Kidney capillary endothelial cell (primary cell): ENCODE data around the gene PPHLN1.

Source experiments
- DNase-seq: peaks from one replicate; pipeline ENCODE4 v3.0.0-alpha.2; 2018; ENCODE audit warnings: low spot score

PPHLN1 gene

GRCh38 chr12:42325653-42326474 is at the start of gene PPHLN1, which contains the start of gene ZCRB1:
PPHLN1 (plus strand) TSS chr12:42326167; CDS start chr12:42335903, 9,736 bp downstream.
ZCRB1 (minus strand) TSS chr12:42326094; CDS start chr12:42324102, 1,992 bp downstream.
- DNase-seq = peak; percentile 58

GRCh38 chr12:42277396-42278127 is 48.4 kb upstream of the PPHLN1 start:
- no peak for DNase-seq

GRCh38 chr12:42278128-42278510 is 47.8 kb upstream of the PPHLN1 start:
- DNase-seq = no peak

GRCh38 chr12:42281278-42281677 is 44.7 kb upstream of the PPHLN1 start:
- no peak for DNase-seq

GRCh38 chr12:42281844-42282243 is 44.1 kb upstream of the PPHLN1 start:
- no peak for DNase-seq

GRCh38 chr12:42282294-42282693 is 43.7 kb upstream of the PPHLN1 start:
- DNase-seq = no peak

- no peak for DNase-seq
Observed at GRCh38 chr12:42283739-42284138, 42.2 kb upstream of the PPHLN1 start.

GRCh38 chr12:42284157-42284556 is 41.8 kb upstream of the PPHLN1 start:
- DNase-seq = no peak

- DNase-seq = no peak
Observed at GRCh38 chr12:42284876-42285275, 41.1 kb upstream of the PPHLN1 start.

- no peak for DNase-seq
Observed at GRCh38 chr12:42285431-42285830, 40.5 kb upstream of the PPHLN1 start.

GRCh38 chr12:42286741-42287140 is 39.2 kb upstream of the PPHLN1 start:
- no peak for DNase-seq

- no peak for DNase-seq
Observed at GRCh38 chr12:42288544-42288943, 37.4 kb upstream of the PPHLN1 start.

- no peak for DNase-seq
Observed at GRCh38 chr12:42291680-42292079, 34.3 kb upstream of the PPHLN1 start.

- DNase-seq = no peak
Observed at GRCh38 chr12:42296503-42297109, 29.4 kb upstream of the PPHLN1 start.

GRCh38 chr12:42298887-42299286 is 27.1 kb upstream of the PPHLN1 start:
- no peak for DNase-seq

GRCh38 chr12:42299392-42300308 is 26.3 kb upstream of the PPHLN1 start:
- DNase-seq = peak; percentile 38

- no peak for DNase-seq
Observed at GRCh38 chr12:42306297-42306696, 19.7 kb upstream of the PPHLN1 start.

- no peak for DNase-seq
Observed at GRCh38 chr12:42308390-42308789, 17.6 kb upstream of the PPHLN1 start.

- no peak for DNase-seq
Observed at GRCh38 chr12:42309996-42310395, 16.0 kb upstream of the PPHLN1 start.

GRCh38 chr12:42315108-42315507 is 10.9 kb upstream of the PPHLN1 start:
- no peak for DNase-seq

GRCh38 chr12:42320796-42321195 is 5.2 kb upstream of the PPHLN1 start:
- no peak for DNase-seq

- no peak for DNase-seq
Observed at GRCh38 chr12:42322567-42322966, 3.4 kb upstream of the PPHLN1 start.
